Measurements from ENCODE around the gene ATXN1. TPM values are rescaled to one million over a fixed set of nuclear protein-coding genes. Genes with fewer than 3 reads are reported as not detected.

The ATXN1 gene
- total RNA-seq, 4 donors from 2014 or later = 16.3 to 52.2 (median 25.7) TPM

GRCh38 chr6:16277101-16277981 lies 483.9 kb downstream of the ATXN1 start:
- 34 to 47% methylated on average over 18 of the region's 18 CpGs for WGBS, 2 donors
- no peak for TF ChIP-seq POLR2A (IDR thresholded peaks at IDR 0.05)
- TF ChIP-seq CTCF (IDR thresholded peaks at IDR 0.05) = no peak
- peak; percentile 68 to 89 for DNase-seq (ENCODE audit: low spot score in 2 of 2)
- no peak overlapping the region for H3K4me3 ChIP-seq (ENCODE audit: low read depth, poor library complexity, severe bottlenecking)
- intact Hi-C loops (cut with DNase I; ENCODE audit: low total_unique reads) = no loop called here

- no peak for DNase-seq (ENCODE audit: low spot score in 2 of 2)
- intact Hi-C loops (cut with DNase I; ENCODE audit: low total_unique reads) = no loop called here
- TF ChIP-seq POLR2A (IDR thresholded peaks at IDR 0.05) (no peak), CTCF (IDR thresholded peaks at IDR 0.05) (no peak)
- H3K4me3 ChIP-seq (ENCODE audit: low read depth, poor library complexity, severe bottlenecking) = no peak overlapping the region
- WGBS, 2 donors = 88 to 89% methylated on average over 10 of the region's 10 CpGs
Measured at GRCh38 chr6:16274885-16275589, 486.2 kb downstream of the ATXN1 start.

GRCh38 chr6:16274483-16274882 lies 486.8 kb downstream of the ATXN1 start:
- intact Hi-C loops (cut with DNase I; ENCODE audit: low total_unique reads) = no loop called here
- no peak overlapping the region for H3K4me3 ChIP-seq (ENCODE audit: low read depth, poor library complexity, severe bottlenecking)
- whole genome bisulfite sequencing, 2 donors = 70 to 75% methylated on average over 4 of the region's 4 CpGs
- no peak for TF ChIP-seq CTCF (IDR thresholded peaks at IDR 0.05)
- no peak for DNase-seq (ENCODE audit: low spot score in 2 of 2)

- intact Hi-C loops (cut with DNase I; ENCODE audit: low total_unique reads) = no loop called here
- WGBS, 2 donors = 48 to 83% methylated on average over 1 of the region's 1 CpG
- DNase-seq (ENCODE audit: low spot score in 2 of 2) = no peak
- H3K4me3 ChIP-seq (ENCODE audit: low read depth, poor library complexity, severe bottlenecking) = no peak overlapping the region
- TF ChIP-seq POLR2A (IDR thresholded peaks at IDR 0.05) = no peak
- no peak for TF ChIP-seq CTCF (IDR thresholded peaks at IDR 0.05)
Measured at GRCh38 chr6:16273256-16273655, 488.0 kb downstream of the ATXN1 start.

GRCh38 chr6:16272201-16272600 lies 489.1 kb downstream of the ATXN1 start:
- intact Hi-C loops (cut with DNase I; ENCODE audit: low total_unique reads) = no loop called here
- WGBS, 2 donors = 65 to 67% methylated on average over 1 of the region's 1 CpG
- no peak for DNase-seq (ENCODE audit: low spot score in 2 of 2)
- no peak for TF ChIP-seq CTCF (IDR thresholded peaks at IDR 0.05)
- no peak for TF ChIP-seq POLR2A (IDR thresholded peaks at IDR 0.05)
- H3K4me3 ChIP-seq (ENCODE audit: low read depth, poor library complexity, severe bottlenecking) = no peak overlapping the region

All from lower leg skin (tissue), 4 donors.